Ecto neural progenitor cell (in vitro differentiated cells): ENCODE data around the gene VPS54.

Source experiments
- DNase-seq: peaks from one replicate; pipeline ENCODE4 v3.0.0-alpha.2; 2018; ENCODE audit warnings: low spot score

VPS54 gene

GRCh38 chr2:64019083-64019974 is at the start of gene VPS54:
Gene VPS54 (minus strand): TSS chr2:64019428. CDS start chr2:63983999, 35,429 bp downstream.
- DNase-seq: peak; percentile 87

DNA sequence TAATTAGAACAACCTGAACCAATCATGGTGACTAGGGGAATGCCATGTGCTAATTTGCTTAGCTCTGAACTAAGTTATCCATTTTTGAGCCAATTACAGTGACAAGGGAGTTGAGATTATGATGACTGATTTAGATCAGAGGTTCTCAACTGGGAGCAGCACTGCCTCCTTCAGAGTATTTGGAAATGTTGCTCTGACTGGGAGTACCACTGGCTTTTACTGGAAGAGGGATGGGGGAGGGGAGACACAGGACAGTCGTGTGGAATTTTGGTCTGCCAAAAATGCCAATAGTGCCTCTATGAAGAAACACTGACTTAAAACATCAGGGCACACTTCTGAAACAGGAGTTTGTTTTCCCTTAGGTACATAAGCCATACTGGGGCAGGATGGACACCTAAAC is 48.1 kb upstream of the VPS54 start:
- DNase-seq: no peak

- no peak for DNase-seq
These were observed 46.3 kb upstream of the VPS54 start for GRCh38 chr2:64065516-64065915.

DNA sequence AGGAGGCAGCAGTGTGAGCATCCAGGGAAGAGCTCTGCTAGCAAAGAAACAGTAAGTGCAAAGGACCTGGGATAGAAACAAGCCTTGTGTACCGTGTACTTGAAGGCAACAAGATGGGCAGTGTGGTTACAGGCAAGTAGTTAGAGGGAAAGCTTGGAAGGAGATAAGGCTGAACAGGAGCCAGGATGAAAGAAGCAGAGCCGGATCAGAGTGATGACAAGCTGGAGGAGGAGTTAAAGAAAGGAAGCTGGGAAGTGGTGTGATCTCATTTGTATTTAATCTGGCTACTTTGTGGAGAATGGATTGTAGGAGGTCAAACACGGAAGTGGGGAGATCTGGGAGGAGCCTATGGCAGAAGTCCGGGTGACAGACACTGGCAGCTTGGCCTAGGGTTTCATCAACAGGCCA is 44.7 kb upstream of the VPS54 start:
- no peak for DNase-seq

GRCh38 chr2:64063454-64063853 is 44.2 kb upstream of the VPS54 start:
- DNase-seq: no peak

- DNase-seq: no peak
These were observed 43.6 kb upstream of the VPS54 start for GRCh38 chr2:64062840-64063239.

GRCh38 chr2:64059270-64059669 is 40.0 kb upstream of the VPS54 start:
- DNase-seq: no peak

GRCh38 chr2:64056021-64056420 is 36.8 kb upstream of the VPS54 start:
- no peak for DNase-seq

DNA sequence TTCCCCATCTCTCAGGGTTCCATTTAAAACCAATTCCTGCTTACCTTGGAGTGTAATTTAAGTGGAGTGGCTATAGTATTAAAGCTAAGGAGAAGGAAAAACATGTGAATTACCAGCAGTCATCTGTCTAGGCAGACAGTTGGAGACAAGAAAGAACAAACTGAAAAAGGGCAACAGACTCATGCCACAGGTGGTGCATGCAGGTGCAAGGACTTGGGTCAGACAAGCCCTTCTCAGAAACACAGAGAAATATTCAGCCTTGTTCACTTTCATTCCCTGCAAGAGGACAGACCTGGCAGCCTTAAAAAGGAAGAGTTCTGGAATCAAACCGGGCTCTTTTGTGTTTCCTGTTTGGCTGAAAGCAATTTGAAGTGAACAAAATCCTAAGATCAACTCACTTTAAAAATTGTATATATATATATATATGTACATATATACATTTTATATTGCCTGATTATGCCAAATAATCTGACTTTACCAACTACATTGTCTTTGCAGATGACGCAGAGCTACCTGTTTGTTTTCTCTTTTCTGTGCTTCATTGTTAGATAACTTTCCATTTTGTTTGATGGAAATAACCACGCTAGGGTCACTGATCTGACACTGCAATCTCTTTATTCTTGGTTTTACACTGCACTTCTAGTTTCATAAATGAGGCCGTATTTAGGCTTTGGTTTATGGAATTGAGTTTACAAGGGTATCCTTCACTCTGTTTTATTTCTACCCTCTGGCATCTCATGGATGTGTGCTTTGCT is 35.1 kb upstream of the VPS54 start:
- DNase-seq: no peak

DNA sequence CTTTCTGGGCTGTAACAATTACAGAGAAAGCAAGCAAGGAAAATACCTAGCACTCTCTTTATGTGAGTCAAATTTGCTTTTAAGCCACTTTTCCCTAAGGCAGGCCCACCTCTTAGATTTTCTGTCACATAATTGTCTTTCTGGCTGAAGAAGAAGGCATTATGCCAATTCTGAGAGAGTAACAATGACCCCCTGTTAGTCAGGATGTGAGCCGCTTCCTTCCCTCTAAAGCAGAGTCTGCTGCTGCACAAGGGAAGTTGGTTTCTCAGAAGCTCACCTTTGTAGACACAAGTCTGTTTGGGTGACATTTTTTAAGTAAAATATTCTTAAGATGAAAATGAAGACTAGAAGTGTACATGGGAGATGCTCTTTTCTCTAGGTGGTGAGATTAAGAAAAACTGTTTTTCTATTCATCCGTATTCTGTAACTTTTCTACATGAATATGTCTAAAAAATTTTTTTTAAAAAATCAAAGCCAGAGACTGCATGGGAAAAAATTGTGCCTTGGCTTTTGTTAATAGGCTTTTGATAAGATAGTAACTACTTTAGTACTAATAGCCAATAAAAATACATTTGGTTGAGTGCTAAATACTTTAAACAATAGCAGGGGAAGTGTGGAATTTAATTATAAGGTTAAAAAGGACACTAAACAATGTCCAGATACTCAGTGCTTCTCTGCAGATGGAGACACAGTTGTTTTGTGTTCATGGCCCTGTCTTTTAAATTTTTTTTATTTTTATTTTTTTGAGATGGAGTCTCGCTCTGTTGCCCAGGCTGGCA is 33.4 kb upstream of the VPS54 start:
- DNase-seq: no peak

DNA sequence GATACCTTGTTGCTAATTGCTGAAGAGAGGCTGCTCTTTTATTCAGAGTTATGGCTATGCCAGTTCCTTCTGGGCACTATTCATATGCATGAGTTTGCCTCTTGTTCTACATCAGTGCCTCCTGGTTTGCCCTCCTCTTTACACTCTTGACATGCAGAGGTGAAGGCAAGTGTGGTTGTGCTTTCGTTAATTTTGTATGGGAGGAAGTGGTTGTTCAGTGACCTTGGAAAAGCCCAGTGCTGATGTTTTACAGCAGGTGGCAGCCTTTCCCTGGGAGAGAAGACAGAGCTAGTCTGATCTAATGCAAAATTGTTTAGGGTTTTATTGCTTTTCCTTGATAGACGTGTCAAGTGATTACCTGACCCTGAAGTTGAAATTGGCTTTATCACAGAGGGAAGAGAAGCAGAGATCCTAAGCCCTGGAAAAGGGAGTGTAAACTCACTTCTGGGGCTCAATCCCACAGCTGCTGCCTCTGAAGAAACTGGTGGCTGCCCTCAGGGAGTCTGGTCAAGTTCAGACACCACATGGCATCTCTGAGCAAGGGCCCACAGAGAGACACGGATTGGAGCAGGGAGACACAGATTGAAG is 30.5 kb upstream of the VPS54 start:
- peak; percentile 56 for DNase-seq

DNA sequence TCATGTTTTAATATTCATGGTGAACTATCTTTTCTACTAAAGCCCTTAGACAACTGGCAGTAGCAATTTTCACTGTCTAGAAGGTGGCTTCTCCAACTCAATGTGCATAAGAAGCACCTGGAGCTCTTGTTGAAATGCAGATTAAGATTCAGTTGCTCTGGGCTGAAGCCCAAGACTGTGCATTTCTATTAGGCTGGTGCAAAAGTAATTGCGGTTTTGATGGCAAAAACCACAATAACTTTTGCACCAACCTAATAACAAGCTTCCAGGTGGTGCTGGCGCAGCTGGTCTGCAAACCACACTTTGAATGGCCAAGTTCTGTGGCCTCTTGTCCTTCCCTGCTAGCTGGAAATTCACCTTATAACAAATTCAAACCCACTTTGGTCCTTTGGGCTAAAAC is 26.7 kb upstream of the VPS54 start:
- no peak for DNase-seq

GRCh38 chr2:64040161-64040560 is 20.9 kb upstream of the VPS54 start:
- no peak for DNase-seq

DNA sequence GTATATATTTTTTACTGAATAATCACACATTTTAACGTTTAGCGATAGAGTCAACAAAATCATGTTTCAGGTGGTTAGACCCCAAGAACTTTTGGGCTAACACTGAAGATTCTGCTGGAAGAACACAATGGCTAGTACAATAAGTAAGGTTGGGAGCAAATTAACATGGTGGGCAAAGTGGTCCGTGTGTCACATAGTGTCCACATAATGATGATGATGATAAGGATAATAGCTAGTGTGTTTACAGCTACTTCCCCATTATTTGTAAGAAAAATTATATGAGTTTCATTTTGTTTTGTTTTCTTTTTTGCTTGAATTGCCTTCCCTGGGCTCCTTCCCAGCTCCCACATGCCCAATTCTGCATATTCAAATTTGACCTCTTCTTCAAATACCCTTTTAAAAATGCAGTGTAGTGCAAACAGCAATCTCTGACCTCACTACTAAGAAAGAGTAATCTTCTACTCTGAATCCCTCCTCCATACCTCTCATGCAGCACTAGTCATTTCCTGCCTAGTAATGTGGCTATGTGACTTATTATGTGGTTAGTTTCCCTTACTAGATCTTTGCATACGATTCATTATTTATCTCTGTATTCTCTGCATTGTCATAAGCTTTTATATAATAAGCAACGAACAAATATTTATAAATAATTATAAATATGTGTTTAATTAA is 16.9 kb upstream of the VPS54 start:
- no peak for DNase-seq

DNA sequence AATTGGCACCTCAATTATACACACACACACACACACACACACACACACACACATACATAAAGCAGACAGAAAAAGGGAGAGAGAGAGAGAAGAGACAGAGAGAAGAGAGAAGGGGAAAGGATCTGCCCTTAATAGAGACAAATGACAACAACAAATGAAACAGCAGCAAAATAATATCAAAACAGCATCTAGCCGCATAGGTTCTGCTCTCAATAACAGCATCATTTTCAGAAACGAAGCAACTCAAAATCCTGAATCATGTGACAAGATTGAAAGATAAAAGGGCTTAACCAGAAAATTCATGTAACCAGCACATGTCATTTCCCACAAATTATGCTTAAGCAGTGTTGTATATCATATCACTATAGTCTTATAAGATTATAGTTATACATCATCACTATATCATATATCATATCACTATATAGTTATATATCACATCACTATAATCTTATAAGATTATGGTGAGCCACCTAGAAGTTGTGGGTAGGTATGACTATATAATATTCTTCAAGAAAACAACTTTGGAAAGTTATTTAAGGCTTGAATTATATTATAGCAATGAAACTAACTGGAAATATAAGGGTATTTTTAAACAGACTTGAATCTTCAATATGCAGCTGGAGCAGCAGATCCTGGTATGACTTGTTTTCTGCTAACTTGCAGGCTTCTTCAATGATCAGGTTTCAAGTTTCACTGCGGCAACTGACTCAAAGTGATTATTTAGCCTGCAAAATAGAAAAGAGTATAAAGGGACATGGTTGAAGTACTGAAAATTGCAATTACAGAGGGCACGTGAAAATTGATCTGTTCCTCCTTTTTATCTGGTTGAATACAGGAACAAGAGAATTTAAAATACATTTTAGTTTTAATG is 16.1 kb upstream of the VPS54 start:
- DNase-seq: no peak

GRCh38 chr2:64029116-64029665 is 10.0 kb upstream of the VPS54 start:
- DNase-seq: no peak

DNA sequence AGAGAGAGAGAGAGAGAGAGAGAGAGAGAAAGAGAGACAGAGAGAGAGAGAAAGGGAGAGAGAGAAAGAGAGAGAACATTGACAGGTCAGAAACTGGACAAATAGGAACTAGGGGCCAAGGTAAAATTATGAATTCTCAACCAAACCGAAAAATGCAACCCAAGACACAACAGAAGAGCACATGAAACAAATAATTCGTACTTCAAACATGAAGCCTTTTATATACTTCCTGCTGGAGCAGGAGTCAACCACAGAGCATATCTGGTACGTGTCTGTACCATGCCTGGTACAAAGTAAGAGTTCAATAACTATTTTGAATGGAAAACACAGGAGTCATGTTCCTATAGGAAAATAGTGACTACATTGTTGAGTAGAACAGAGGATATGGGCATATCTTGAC is 6.5 kb upstream of the VPS54 start:
- DNase-seq: no peak

DNA sequence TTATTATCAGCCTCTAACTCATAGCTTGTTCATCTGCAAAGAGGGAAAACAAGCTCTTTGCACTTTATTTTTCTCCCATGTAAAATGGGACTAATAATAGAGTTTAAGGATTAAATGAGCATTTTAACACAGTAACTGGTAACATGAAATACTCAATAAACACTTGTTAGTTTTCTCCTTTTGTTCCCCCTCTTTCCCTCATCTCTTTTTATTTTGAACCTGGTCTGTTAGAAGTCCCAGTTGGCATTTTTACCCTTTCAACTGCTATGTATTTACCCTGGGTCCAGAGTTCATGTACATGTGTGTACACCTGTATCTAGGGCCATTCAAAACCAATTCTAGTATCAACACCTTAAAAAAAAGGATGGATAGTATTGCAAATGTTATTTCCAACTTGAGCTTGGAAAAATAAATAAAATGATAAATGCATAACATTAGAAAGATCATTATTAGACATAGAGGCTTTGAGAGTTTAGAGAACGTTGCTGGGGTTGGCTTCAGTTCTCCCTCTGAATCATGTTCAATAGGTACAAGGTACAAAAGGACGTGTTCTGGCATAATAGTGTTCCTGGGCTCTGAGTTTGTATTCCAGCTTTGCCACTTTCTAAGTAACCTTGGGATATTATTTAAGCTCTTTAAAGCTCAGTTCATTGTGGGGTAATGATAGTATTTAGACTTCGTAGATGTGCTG is 5.2 kb upstream of the VPS54 start:
- no peak for DNase-seq

GRCh38 chr2:64023485-64024258 is 4.4 kb upstream of the VPS54 start:
- DNase-seq: no peak
